Measurements from ENCODE around the gene SEPTIN7.
"Not testable (repeated sequence)": the region's sequence is repeated elsewhere in the genome, so short reads cannot be mapped to it uniquely, and the experiment has no call there.

SEPTIN7 gene

DNA sequence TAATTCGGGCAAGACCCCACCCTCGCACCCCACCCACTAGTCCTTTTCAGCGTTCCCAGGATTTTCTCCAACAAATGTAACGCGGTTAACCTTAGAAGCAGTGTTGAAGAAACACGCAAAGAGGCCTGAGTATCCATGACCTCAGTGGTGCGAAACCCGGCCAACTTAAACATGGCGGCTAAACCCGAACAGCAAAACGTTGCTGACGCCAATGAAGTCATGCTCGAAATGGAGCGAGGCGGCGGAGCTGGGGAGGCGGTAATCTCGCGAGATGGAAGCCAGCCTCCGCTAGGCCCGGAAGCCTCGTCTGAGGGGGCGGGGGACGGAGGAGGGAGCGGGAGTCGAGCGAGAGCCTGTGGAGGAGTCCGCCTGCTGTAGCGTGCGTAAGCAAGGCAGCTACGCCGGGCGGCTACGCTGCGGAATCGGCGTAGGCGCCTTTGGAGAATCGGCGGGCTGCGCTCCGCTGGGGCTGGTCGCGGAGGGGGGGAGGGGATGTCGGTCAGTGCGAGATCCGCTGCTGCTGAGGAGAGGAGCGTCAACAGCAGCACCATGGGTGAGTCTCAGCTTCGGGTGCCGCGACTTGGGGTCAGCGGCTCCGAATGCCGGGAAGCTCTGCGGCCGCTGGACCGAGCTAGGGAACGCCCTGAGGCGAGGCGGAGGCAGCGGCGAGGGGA is at the start of gene SEPTIN7:
SEPTIN7 (plus strand) TSS at position 340 of the 674 bp plus-strand sequence; CDS start at position 493, 153 bp downstream.
- peak; percentile 99 for DNase-seq

DNA sequence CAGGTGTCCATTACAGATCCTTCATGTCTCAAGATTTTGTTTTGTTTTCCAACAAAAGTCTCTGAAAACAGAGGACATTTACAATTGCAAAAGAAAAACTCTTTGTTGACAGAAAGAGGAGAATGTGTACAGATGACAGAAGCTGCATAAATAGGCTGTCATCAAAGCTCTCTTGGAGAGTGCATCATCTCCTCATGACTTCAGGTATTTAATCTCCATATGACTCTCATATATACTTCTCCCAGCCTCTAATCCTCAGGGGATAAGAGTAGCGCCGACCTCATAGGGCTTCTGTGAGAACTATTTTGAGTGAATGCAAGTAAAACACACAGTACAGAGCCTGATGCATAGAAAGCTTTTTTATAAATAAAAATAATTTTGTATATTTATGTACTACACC is 48.1 kb upstream of the SEPTIN7 start:
- DNase-seq, result no peak

DNA sequence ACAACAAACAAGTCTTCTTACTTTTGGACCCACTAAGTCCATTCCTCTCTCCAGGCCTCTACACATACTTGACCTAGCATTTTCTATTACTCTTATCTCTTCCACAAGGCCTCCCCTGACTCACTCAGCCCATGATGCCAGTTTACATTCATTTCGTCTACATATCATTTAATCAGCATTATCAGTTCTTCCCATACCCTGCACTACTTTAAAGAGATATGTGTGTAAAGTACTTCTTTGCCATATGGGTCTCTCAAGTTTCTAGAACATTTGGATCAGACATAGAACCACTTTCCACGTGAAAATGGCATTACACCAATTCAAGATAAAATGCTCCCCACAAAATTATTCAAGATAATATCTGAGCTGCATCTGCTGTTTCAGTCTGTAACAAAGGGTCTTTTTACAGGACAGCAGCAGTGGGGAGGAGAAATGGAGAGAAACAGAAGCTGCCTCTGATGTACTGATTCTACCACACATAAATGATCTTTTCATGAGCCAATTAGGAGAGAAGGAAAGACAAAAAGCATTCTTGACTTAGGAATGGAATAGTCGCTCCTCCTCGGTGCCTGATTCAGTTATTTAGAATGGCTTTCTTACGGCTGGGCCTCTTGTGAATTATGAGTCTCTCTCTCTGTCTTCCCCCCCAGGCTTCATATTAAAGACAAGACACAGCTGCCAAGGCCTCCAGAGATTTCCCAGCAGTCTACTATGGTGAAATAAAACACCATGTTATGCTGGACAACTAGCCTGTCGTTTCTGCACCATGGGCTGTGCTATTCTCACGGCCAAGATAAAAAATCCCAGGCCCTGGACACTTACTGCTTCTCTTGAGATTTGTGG is 46.9 kb upstream of the SEPTIN7 start:
- DNase-seq, result no peak

DNA sequence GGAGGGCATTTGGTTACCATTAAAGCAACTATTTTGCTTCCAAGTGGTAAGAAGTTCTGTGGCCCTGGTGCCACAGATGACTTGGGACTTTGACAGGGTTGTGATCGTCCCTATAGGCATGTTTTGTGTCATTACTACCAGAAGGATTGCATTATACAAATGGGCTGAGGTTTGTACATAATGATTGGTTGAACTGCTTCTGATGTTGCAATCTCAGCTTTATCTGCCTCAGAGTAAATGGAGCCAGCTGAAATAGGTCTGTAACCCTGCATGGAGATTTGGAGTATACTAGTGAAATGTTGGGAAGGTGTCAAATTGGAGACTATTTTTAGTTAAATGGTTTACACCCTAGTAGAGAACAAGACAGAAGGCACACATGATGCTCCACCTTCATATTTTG is 46.1 kb upstream of the SEPTIN7 start:
- DNase-seq, result no peak

DNA sequence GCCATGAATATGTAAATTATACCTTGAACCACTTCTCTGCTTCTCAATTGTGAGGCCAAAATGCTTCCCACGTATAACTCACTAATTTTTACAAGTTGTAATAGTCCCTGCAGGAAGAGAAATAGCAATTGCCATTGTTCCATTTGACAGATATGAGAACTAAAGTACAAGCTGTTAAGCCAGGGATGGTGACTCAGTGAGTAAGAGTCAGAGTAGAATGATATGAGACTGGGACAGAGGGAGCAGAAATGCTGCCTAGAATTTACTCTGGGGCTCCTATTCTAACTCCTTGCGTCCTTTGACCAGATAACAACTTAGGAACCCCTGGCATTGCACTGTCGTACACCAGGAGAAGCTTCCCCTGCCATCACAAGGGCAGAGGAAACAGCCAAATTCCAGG is 45.1 kb upstream of the SEPTIN7 start:
- DNase-seq, result no peak

DNA sequence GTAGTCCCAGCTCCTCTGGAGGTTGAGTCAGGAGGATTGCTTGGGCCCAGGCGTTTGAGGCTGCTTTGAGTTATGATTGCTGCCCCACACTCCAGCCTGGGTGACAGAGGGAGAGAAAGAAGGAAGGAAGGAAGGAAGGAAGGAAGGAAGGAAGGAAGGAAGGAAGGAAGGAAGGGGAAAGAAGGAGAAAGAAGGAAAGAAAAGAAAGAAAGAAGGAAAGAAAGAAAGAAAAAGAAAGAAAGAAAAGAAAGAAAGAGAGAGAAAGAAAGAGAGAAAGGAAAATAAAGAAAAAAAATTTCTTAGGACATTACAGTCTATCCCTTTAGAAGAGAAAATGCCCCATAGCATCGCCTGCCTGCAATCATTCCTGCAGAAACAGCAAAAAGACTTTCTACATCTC is 44.4 kb upstream of the SEPTIN7 start:
- DNase-seq, result not testable (repeated sequence)

DNA sequence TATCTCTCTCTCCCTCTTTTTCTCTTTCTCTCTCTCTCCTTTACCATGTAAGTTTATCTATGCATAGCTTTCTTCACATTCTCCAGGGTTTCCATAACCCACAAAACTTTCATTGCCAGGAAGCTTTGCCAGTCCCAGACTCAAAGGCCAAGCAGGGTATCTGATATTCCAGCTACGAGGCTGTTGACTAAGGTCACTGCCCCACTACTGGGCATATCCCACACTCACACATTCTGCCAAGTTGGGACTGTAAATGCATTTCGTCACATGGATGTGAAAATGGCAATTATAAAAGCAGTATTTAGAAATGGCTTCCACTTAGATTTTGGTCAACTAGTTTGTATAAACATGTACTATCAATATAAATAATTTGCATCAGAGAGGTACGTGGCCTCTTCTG is 43.3 kb upstream of the SEPTIN7 start:
- DNase-seq, result no peak

DNA sequence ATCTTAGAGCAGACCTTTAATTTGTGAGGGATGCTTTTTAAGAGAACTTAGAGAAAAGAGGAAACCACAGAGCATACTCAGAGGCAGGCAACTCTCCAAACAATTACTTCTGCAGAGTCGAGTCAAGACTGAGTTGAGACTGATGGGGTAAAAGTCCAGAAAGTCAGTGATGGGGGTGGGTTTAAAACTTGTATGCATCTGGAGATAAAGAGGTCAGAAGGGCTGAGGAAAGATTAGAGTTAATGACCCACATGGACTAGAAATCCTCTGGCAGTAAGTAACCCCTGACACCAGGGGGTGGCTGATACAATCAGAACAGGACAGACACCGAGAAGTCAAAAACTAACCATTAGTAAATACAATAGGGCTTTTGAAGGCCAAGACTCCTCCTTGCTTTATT is 42.4 kb upstream of the SEPTIN7 start:
- DNase-seq, result no peak

DNA sequence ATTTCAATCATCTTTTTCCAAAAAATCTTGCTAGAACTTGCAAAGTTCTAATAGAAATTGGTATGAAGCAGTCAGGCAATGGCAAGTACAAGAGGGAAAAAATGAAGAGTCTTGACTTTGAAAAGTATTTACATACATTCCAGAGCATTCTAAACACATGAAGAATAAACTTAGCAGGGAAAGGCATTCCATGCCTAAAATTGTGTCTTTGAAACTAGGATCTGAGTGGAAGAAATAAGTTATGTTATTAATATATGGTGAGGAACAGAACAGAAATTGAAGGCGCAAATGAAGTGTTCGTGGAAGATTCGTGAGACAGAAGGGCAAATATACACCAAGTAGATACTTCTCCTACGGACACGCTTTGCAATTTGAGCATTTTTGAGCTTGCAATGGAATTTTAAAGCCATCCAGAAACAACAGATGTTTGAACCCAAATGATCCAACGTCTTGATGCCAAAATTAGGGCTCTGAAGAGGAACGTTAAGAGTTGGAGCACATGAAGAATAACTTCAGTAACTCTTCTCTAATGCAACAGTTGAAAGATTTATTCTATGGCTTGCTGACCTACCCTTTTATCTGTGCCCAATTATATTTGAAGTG is 40.6 kb upstream of the SEPTIN7 start:
- no peak for DNase-seq

DNA sequence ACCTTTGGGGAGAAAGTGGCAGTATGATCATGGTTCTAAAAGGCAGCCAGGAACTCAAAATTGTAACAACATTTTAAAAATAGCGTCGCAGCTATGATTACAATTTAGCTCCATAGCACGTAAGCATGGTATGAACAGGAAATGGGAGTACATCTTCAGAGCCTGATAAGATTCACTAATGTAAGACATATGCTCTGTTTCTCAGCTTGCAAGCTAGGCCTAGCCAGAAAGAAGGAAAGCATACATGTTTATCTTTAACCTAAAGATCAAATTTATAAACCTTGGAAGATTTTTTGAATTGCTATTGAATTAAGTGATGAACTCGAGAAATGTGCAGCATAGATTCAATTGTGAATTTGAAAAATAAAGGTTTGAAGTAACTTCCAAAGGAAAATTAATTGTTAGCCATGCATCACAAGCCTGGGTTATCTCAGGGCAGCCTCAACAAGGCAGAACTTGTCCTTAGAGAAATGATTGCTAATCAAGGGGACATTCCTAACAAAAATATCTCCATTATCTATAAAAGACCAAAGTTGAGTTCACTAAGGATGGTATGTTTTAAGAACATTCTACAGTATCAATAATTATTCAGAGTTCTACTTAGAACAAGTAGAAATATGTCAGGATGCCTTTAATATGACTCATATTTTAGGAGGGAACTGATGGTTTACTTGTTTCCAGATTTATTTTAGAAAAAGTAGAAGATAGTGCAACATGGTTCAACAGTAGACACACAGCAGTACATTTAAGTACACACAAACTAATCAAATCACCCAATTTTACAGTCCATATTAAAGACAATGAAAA is 38.8 kb upstream of the SEPTIN7 start:
- DNase-seq, result no peak

DNA sequence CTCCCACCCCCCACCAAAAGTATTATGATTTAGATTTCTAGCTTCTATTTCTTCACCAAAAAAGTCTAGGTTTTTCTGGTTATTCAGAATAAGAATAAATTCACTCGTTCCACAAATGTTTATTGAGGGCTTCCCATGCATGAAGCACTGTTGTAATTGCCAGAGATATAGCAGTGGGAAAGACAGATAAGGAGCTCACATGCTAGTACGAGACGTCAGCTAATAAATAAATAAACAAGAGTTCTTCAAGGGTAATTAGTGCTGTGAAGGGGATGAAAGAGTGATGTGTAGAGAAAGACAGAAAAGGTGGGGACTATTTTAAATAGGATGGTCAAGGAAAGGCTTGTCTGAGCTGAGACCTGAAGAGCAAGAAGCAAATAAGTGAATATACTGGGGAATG is 38.1 kb upstream of the SEPTIN7 start:
- DNase-seq, result no peak

DNA sequence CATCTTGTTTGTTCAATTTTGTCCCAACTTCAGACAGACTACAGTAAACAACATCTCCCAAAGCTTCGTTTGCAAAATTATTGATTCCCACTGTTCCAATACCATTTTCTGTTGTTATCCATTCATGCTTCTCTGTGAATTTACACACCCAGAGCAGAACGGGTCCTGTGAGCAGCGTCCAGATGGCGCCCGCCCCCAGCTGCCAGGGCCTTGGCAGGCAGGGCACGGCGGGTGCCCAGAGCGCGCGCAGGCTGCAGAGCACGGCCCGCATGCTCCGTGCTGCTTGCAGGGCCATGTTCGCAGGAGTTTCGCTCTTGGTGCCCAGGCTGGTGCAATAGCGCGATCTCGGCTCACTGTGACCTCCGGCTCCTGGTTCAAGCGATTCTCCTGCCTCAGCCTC is 32.5 kb upstream of the SEPTIN7 start:
- DNase-seq, result no peak

DNA sequence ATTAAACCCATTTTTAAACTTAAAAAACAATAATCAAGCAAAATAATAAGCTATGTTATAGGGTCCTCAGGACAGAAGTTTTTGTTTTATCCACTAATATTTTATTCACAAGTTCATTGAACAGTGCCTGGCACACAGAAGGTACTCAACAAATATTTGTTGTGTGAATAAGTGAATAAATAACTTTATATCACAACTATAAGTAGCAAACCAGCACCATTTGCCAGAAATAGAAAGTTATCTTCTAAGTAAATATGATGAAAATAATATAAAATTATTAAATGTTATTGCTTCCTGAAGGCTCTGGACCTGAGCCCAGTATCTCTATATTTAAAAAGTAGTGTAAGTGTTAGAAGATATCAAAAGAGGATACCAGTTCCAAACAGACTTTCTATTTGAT is 29.1 kb upstream of the SEPTIN7 start:
- DNase-seq, result no peak

DNA sequence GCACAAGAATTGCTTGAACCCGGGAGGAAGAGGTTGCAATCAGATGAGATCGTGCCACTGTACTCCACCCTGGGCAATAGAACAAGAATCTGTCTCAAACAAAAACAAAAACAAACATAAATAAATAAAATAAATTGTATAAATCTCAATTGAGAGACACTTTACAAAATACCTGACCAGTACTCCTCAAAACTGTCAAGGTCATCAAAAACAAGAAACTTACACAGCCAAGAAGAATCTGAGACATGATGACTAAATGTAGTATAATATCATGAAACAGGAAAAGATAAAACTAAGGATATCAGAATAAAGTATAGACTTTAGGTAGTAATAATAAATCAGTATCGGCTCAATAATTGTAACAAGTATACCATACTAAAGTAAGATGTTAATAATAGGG is 26.9 kb upstream of the SEPTIN7 start:
- no peak for DNase-seq

DNA sequence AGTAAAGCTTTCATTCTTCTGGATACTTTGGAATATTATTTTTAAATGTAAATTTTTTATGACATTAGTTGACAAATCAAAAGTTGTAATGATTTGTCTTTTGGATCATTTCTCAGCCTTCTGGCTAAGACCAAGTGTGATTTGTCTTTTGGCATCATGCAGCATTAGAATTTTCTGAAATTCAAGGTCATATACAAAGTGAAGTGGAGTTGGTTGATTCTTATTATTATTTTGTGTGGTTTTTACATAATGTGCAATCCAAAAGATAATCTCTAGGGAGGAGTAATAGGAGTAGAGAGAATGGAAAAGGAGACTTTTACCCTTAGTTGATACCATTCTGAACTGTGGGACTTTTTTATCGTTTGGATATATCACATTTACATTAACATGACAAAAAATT is 24.2 kb upstream of the SEPTIN7 start:
- no peak for DNase-seq

DNA sequence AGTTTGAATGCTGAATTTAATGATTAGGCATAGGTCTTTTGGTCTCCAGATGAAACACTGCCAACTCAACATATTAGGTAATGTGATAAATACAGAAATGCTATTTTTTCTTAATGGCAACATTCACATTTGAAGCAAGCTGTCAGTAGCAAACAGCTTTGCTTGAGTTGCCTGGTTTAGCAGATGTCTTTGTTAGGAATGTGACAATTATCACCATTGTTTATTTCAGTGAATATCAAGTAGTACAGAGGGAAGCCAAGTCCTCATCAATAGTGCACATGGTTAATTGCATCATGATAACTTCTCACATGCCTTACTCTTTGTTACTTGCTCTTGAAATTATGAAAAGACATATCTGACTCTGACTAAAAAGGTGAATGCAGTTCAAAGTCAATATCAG is 23.7 kb upstream of the SEPTIN7 start:
- no peak for DNase-seq

DNA sequence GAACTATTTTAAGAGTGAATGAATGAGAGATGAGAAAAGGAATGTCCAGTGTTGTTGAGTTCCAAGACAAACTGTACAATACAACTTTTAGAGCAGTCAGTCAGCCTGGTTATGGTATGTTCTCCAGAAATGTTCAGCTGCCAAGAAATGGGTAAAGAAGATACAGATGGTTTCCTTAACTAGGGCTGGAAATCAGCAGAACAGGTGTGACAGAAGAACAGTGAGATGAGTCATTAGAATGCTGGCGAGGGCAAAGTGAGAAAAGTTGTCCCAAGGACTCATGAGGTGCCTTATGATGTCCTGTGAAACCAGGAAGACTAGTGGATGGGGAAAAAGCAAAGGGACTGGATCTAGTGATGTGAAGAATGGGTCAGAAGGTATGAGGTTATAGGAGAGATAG is 20.8 kb upstream of the SEPTIN7 start:
- no peak for DNase-seq

DNA sequence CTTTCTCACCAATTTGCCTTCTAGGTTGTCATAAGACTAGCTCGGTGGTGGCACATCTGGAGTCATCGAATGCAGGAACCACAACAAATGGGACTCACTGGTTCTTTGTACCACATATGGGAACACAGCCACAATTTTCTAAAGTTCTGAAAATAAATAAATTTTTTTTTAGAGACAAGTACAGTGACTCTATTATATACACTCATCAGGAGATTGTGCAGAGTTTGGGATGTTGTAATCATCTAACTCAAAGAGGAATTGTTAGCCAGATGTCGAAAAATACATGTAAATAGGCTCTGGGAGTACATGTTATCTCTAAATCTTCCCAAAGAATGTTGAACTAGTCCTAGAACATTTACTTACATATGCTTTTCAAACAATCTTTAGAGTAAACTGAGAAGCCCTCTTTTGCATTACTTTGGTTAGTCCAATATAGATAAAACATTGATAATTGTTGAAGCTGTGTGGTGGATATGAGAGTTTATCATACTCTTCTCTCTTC is 19.6 kb upstream of the SEPTIN7 start:
- DNase-seq, result no peak

DNA sequence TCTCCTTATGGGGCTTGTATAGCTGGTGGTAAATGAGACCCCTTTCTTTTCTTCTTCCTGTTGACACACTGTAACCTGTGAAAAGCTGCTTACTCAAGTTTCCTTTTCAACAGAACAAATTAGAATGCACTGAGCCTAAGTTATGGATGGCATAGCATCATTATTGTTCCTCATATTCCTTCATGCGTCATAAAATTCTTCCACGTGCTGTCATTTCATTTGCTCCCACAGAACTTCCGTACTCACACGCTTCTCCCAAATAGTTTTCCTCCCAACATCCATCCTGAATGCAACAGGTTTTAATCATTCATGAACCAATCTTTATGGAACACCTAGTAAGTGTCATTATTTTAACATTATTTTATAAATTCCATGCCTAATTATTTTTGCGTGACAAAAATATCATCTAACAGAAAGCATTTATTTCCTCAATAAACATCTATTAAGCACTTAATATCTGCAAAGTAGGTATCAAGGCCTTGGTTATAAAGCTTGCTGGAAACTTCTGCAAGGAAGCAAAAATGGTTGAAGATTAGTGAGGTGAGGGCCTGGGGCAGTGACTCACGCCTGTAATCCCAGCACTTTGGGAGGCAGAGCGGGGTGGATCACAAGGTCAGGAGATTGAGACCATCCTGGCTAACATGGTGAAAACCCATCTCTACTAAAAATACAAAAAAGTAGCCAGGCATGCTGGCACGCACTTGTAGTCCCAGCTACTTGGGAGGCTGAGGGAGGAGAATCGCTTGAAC is 18.9 kb upstream of the SEPTIN7 start:
- no peak for DNase-seq

DNA sequence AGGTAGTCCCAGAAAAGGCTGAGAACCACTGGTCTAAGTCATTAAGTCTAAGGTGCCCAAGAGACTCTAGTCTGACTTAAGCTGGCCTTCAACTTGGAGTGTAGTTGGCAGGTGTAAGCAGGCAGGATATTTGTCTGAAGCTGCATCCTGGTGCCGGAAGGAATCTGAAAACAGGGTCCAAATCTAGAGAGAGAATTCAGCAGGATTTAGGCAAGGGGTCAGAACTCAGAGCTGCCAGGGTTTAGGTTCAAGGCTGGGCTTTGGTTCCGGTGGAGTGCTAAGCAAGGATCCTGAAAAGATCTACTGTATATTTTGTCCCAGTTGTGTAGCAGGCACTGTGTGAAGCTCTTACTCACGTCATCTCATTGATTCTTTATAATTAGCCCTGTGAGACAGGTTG is 16.5 kb upstream of the SEPTIN7 start:
- no peak for DNase-seq

DNA sequence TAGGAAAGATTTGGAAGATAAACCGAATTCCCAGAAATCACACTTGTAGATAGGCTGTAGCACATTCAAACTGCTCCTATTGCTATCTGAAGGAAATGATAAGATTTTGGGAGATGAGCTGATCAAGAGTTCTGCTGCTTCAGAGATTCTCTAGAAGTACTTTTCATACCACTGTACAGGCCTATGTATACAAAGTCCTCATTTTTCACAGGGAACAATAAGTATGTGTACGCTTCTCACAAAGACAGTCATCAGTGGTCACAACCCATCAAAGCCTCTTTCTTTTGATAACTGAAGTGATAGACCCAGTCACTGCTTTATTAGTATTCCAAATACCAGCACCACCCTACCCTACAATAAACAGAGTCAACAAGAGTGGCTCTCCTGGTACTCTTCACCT is 15.6 kb upstream of the SEPTIN7 start:
- no peak for DNase-seq

DNA sequence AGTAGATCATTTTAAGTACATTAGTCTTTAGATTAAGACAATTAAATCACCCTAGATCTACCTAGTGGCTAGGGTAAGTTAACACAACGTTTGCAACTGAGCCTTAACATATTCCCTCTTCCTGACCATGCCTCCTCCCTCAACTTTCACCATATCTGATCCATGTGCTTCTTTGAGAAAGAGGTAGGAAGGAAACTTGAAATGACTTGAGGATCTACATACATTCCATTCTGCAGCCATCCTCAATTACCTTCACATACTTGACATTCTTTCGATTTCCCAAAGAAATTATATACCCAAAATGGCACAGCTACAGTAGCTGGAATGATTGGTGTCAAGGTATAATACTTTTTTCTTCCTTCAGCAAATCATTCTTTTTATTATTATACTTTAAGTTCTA is 12.9 kb upstream of the SEPTIN7 start:
- no peak for DNase-seq
